Subcutaneous adipose tissue (tissue), 4 donors: ENCODE data around the gene NAV2. TPM values are rescaled to one million over a fixed set of nuclear protein-coding genes. Genes with fewer than 3 reads are reported as not detected.

Experiments
- total RNA-seq, 4 donors: library from RNA; depleted of rRNA; stranded (reverse); fragments of >200 nt; gene quantifications; one replicate each; pipeline ENCODE4 v1.1.0, GENCODE V29; 2016
- TF ChIP-seq, protein P1 (sequence below): fragments of 450-650 bp; IDR thresholded peaks from one replicate; pipeline ENCODE4 v1.5.1; 2016; ENCODE audit warnings: low read depth, mild to moderate bottlenecking, control low read depth, antibody characterized with exemption, moderate library complexity

NAV2 gene
- total RNA-seq, 4 donors from 2014 or later, result 13.6 to 31.5 (median 27.8) TPM

DNA sequence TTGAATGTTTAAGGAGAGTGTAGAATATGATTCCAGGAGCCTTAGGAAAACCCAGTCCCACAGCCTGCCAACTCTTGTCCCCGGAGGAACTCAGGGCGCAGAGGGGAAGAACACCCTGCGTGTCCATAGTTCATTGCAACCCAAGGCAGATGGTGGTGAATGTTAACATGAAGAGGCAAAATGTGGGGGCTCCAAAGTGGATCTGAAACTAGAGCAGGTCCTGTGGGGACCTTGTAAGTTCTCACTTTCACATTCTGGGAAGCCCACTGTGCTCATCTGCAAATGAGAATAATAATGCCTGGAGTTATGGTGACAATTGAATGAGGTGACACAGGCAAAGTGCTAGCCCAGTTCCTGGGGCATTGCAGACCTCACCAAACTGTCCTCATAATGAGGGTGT, 246.6 kb downstream of the NAV2 start:
- TF ChIP-seq, protein P1, sequence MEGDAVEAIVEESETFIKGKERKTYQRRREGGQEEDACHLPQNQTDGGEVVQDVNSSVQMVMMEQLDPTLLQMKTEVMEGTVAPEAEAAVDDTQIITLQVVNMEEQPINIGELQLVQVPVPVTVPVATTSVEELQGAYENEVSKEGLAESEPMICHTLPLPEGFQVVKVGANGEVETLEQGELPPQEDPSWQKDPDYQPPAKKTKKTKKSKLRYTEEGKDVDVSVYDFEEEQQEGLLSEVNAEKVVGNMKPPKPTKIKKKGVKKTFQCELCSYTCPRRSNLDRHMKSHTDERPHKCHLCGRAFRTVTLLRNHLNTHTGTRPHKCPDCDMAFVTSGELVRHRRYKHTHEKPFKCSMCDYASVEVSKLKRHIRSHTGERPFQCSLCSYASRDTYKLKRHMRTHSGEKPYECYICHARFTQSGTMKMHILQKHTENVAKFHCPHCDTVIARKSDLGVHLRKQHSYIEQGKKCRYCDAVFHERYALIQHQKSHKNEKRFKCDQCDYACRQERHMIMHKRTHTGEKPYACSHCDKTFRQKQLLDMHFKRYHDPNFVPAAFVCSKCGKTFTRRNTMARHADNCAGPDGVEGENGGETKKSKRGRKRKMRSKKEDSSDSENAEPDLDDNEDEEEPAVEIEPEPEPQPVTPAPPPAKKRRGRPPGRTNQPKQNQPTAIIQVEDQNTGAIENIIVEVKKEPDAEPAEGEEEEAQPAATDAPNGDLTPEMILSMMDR, result no peak

GRCh38 chr11:19959648-19960059, 247.0 kb downstream of the NAV2 start:
- TF ChIP-seq, protein P1, result no peak

DNA sequence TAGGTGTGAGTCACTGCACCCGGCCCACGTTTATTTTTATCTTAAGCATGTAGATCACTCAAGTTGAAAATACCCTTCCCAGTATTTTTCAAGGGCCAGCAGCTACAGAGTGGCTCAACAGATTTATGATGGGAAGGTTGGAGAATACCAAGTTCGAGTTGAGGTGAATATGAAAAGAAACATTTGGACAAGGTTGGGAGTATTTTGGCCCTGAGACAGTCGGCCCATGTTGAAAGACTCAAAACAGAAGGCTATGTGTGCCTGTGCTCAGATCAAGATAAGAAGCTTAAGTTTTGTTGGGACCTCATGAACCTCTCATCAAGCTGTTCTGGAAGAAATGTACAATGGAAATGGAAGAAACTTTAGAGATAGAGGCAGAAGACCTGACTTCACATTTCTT, 248.6 kb downstream of the NAV2 start:
- TF ChIP-seq, protein P1, result no peak

DNA sequence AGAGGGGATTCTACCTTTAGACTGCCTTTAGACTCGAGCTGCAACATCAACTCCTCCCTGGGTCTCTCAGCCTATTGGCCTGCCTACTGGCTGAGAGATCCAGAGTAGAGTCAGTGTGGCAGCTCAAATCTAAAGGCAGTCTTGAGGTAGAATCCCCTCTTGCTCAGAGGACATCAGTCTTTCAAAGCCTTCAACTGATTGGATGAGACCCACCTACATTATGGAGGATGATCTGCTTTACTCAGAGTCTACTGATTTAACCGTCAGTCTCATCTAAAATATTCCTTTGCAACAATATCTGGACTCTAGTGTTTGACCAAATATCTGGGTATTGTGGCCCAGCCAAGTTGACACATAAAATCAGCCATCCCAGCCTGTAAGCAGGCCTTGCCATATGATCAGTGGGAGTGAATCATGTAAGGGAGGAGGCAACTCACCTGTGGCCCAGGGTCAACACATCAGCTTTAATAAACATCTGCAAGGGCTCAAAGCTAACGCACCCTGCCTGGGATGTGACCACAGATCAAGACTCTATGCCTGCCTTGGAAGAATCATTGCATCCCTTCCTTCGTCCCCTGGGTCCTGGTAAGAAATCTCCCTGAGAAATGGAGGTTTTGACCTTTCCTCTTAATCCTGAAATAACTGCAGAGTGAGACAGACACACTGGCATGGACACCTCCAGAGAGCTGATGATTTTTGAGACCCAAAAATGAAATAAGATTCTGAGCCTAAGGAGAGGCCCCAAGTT, 249.6 kb downstream of the NAV2 start:
- TF ChIP-seq, protein P1, result no peak

GRCh38 chr11:19962801-19963175, 250.2 kb downstream of the NAV2 start:
- TF ChIP-seq, protein P1, result no peak

- TF ChIP-seq, protein P1, result no peak
Observed at GRCh38 chr11:19963697-19964387, 251.2 kb downstream of the NAV2 start.

DNA sequence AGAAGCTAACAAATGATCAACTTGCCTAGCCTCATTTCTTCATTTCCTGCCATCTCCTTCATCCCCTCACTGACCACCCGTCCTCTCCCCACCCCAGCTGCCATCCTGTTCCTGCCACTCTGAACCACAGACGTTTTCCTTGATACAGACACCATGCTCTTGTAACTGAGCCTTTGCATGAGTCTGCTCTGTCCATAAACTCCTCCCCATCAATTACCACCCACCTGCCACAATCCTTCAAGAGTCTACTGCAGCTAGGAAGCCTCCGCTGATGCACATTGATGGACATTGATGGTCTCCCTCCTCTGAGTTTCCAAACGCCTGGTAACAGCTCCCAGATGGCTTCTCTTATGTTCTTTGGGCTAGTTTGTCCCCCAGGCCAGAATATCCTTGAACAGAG, 253.8 kb downstream of the NAV2 start:
- TF ChIP-seq, protein P1, result no peak
